Measurements from ENCODE around the gene CANX.

Gene CANX

DNA sequence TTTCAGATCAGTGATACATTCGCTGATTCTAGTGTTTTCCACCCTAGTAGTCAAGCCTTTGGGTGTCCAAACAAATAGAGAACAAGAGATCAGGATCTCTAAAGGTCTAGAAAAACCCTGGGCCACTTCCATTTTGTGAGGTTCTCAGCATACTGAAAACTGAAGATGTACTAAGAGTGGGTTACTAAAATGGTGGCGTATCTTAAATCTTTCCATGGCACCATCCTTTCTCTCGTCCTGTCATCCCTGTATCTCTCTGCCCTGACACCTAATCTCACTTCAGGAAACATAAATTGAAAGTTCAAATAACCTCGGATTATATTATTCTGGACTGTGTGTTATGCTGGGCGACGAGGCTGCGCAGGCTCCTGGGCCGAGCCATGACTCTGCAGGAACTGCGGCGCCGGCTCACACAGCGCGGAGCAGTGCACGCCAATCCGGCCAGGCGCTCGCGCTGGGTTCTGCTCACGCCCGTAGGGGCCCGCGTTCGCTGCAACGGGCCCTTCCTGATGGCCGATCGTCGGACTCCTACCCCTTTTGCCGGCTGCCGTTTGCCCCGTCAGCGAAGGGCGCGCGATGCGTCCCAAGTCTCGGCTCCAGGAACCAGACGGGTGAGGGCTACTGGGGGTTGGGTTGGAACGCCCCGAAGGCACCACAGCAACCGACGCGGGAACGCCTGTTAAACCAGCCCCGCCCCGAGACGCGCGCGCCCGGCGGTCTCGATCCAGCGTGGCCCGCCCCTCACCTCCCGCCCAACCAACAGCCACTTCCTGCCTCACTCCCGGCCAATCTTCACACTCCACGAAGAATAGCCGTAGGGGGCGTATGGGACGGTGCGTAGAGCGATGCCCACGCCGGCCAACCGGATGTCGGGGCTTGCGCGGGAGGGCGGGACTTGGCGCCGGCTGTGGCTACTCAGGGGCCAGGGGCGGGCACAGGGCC is 503 bp upstream of the CANX start:
- DNase-seq (ENCODE audit: low spot score), result peak; percentile 100
- in situ Hi-C loops (cut with MboI; ENCODE audit: low pct_unique_long_range_greater_than_20kb, low sequenced_read_pairs, unreplicated experiment), result no loop called here
- TF ChIP-seq, protein P1, sequence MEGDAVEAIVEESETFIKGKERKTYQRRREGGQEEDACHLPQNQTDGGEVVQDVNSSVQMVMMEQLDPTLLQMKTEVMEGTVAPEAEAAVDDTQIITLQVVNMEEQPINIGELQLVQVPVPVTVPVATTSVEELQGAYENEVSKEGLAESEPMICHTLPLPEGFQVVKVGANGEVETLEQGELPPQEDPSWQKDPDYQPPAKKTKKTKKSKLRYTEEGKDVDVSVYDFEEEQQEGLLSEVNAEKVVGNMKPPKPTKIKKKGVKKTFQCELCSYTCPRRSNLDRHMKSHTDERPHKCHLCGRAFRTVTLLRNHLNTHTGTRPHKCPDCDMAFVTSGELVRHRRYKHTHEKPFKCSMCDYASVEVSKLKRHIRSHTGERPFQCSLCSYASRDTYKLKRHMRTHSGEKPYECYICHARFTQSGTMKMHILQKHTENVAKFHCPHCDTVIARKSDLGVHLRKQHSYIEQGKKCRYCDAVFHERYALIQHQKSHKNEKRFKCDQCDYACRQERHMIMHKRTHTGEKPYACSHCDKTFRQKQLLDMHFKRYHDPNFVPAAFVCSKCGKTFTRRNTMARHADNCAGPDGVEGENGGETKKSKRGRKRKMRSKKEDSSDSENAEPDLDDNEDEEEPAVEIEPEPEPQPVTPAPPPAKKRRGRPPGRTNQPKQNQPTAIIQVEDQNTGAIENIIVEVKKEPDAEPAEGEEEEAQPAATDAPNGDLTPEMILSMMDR (IDR thresholded peaks at IDR 0.05; ENCODE audit: extremely low read depth, insufficient read depth, missing control alignments), result no peak

DNA sequence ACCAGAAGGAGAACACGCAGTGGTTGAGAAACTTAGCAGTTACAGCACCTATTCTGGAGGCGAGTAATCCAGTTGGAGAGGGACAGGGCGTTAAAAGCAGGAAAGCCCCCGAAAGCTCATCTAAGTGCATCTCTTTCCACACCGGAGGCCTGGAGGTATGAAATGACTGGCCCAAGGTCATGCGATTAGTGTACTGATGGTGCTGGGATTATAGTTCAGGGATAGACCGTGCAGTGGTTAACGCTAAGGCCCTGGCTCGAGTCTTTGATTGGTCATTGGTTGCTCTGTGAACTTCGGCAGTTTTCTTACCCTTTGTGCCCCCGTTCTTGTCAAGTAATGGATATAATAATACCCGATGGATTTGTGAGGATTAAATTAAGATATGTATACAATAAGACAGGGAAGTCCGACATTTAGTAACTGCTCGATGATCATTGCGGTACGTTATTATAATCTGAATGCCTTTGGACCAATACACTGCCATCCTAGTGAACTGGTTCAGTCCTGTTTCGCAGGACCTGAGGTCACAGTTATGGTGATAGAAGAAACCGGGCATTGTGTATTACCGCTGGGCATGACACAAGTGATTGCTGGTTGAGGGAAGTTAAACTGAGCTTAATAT is 960 bp downstream of the CANX start:
- TF ChIP-seq, protein P1 (IDR thresholded peaks at IDR 0.05; ENCODE audit: extremely low read depth, insufficient read depth, missing control alignments), result no peak
- in situ Hi-C loops (cut with MboI; ENCODE audit: low pct_unique_long_range_greater_than_20kb, low sequenced_read_pairs, unreplicated experiment), result no loop called here
- peak; percentile 54 for DNase-seq (ENCODE audit: low spot score)

DNA sequence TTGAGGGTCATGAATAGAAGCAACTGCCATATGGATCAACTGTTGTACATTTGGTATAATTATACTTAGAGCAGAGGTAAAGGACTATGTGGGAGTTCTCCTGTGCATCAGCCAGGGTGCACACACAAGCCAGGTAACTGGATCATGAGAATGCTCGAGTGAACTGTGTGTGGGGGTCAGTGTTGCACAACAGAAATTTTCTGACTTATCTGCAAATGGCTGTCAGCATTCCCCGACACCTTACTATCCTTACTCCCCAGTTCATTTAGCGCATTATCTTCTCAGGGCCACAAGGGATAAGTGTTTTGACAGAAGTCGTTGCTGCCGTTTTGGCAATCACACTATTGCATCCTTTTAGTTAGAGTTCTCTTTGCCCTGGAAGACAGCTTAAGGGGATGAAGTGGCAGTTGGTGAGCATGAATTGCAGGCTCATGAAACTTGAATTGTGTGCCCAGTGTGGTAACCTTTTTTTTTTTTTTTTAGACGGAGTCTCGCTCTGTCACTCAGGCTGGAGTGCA is 1.7 kb downstream of the CANX start:
- in situ Hi-C loops (cut with MboI; ENCODE audit: low pct_unique_long_range_greater_than_20kb, low sequenced_read_pairs, unreplicated experiment), result no loop called here

DNA sequence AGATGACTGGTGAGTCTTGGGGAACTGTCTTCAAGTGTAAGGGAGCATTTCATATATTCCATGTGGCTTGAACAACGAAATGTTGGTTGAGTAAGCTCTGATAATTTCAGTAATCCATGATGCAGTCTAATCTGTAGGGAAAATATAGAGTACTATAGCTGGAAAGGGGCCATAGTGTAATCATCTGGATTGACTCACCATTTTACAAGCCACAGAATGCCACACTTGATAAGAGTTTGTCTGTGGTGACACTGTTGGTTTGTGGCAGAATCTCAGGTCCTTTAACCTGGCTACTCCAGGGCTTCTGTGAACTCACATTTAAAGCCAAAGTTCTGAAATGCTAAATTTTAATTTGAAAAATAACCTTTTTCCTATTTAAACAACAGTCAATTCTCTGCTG is 17.5 kb downstream of the CANX start:
- DNase-seq (ENCODE audit: low spot score), result no peak
- in situ Hi-C loops (cut with MboI; ENCODE audit: low pct_unique_long_range_greater_than_20kb, low sequenced_read_pairs, unreplicated experiment), result no loop called here
- TF ChIP-seq, protein P1 (IDR thresholded peaks at IDR 0.05; ENCODE audit: extremely low read depth, insufficient read depth, missing control alignments), result no peak

More for the DNA sequence above, 1.7 kb downstream of the CANX start:
- TF ChIP-seq, protein P1 (IDR thresholded peaks at IDR 0.05; ENCODE audit: extremely low read depth, insufficient read depth, missing control alignments), result no peak
- no peak for DNase-seq (ENCODE audit: low spot score)

DNA sequence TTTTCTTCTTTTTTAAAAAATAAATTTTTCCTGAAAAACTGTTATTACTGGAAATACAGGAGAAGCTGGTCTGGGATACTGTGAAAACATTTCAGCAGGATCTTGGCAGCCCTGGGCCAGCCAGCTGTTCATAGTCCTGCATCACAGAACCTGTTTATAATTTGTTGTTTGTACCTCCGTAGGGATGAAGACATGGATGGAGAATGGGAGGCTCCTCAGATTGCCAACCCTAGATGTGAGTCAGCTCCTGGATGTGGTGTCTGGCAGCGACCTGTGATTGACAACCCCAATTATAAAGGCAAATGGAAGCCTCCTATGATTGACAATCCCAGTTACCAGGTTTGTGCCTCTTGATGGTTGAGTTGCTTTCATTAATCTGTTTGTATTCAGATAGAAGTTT is 21.5 kb downstream of the CANX start:
- TF ChIP-seq, protein P1 (IDR thresholded peaks at IDR 0.05; ENCODE audit: extremely low read depth, insufficient read depth, missing control alignments), result no peak
- in situ Hi-C loops (cut with MboI; ENCODE audit: low pct_unique_long_range_greater_than_20kb, low sequenced_read_pairs, unreplicated experiment), result no loop called here
- DNase-seq (ENCODE audit: low spot score), result no peak

DNA sequence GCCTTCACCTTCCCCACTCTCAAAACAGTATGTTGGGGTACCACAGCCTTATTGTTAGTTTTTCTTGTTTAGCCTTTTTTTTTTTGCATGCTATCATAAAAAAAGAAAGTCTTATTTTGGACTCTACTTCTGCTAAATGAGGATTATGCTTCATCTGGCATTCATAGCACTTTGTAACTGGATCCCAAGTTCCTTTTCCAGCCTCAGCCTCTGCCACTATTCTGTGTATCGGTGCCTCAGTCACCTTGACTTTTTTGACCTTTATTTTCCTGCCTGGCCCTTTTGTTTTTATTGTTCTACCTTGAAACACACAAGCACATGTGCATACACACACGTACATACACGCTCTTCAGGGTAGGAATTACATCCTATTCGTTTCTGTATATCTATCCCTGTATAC is 25.4 kb downstream of the CANX start:
- no peak for DNase-seq (ENCODE audit: low spot score)
- TF ChIP-seq, protein P1 (IDR thresholded peaks at IDR 0.05; ENCODE audit: extremely low read depth, insufficient read depth, missing control alignments), result no peak
- in situ Hi-C loops (cut with MboI; ENCODE audit: low pct_unique_long_range_greater_than_20kb, low sequenced_read_pairs, unreplicated experiment), result no loop called here

All from GM13977 (cell line).